ENCODE measurements around the gene CORO6.
"Not testable (repeated sequence)": the region's sequence is repeated elsewhere in the genome, so short reads cannot be mapped to it uniquely, and the experiment has no call there.

Gene CORO6

GRCh38 chr17:29622337-29623282 is at the start of gene CORO6:
TSS of gene CORO6 (minus strand) at chr17:29622912. CDS start at chr17:29621421, 1,491 bp downstream.
- FAIRE-seq, result peak; percentile 76
- peak; percentile 71 for DNase-seq (ENCODE audit: insufficient read length, low spot score)

- FAIRE-seq (no peak), DNase-seq (ENCODE audit: insufficient read length, low spot score) (no peak)
These were observed 48.9 kb upstream of the CORO6 start for GRCh38 chr17:29671661-29672060.

DNA sequence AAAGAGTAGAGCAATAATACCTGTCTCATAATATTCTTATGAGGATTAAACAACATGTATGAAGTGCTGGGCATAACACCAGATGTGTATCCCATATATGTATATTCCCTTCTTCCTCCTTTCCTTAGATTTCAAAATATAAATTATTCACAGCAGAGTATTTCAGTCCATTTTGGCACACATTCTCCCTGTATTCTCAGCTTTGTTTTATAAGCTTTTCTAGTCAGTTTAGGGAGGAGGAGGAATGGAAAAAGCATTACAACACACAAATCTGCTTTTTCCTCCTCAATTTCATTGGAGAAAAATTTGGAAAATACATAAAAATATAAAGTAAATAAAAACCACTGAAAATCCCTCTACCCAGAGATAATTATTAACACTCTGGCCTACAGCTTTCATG is 46.6 kb upstream of the CORO6 start:
- no peak for FAIRE-seq
- DNase-seq (ENCODE audit: insufficient read length, low spot score), result no peak

GRCh38 chr17:29667969-29668368 is 45.3 kb upstream of the CORO6 start:
- DNase-seq (ENCODE audit: insufficient read length, low spot score) (no peak), FAIRE-seq (no peak)

GRCh38 chr17:29665481-29665810 is 42.7 kb upstream of the CORO6 start:
- no peak for FAIRE-seq
- DNase-seq (ENCODE audit: insufficient read length, low spot score), result no peak

DNA sequence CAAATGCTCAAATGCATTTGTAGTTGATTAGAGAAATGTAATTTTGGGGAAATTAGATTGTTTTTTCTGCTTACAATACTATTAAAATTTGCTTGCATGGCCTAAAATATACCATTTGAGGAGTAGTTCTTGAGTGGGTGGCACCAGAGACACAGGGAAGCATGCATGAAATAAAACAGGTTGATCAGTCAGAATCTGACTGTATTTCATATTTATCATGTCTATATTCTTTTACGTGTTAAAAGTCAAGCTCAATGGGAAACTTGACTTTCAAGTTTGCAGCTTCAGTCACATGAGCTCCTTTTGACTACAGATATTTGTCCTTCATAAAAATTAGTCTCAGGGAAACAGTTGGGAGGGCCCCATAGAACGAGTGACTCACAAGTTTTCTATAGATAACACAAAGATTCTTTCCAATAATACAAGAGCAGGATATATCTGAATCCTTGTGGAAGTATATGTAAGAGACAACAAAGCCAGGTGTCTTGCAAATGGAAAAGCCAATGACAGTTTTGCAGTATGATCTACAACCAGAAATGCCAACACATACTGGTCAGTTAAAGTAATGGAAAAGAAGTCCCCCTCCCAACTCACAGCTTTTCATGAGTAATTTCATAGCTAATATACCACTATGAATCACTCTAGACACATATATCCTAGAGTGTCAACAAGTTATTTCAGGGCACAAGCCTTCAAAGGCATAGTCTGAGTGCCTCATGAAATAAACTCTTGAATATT is 42.2 kb upstream of the CORO6 start:
- FAIRE-seq (no peak), DNase-seq (ENCODE audit: insufficient read length, low spot score) (peak; percentile 75)

DNA sequence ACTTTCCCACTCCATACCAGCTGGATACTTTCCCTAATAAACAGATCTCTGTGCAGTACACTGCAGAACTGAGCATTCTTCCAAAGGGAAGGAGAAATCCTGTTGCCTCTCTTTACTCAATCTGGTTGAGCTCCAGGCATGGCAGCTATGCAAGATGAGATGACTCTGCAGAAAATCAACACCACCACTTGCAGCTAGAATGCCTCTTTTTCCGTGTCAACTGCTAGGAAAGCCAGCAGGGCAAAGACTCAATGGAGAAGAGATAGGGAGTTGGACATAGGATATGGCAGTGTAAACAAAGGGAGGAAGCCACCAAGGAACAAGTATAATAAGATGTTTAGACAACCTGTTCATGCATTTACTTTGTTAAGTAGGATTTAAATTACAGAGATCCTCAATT is 40.4 kb upstream of the CORO6 start:
- DNase-seq (ENCODE audit: insufficient read length, low spot score) (no peak), FAIRE-seq (no peak)

DNA sequence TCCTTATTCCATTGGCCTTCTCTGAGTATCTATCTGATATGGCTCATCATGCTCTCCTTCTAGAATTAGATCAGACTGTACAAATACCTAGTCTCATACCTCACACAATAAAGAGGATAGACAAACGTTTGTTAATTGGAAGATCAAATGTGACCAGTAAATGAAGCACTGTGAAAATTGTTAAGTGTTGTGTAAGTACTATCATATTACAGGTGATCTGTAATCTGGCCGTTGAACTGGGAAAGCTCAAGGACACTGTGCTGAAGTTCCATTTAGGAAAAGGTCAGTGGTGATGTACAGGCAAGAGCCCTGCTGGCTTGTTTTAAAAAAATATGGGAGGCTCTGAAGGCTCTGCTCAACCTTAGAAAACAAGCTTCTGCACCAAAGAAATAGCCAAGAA is 38.5 kb upstream of the CORO6 start:
- FAIRE-seq (no peak), DNase-seq (ENCODE audit: insufficient read length, low spot score) (no peak)

GRCh38 chr17:29659155-29659554 is 36.4 kb upstream of the CORO6 start:
- FAIRE-seq (no peak), DNase-seq (ENCODE audit: insufficient read length, low spot score) (no peak)

- no peak for FAIRE-seq
These were observed 32.6 kb upstream of the CORO6 start for GRCh38 chr17:29655323-29655722.

GRCh38 chr17:29653995-29654714 is 31.4 kb upstream of the CORO6 start:
- FAIRE-seq, result no peak
- DNase-seq (ENCODE audit: insufficient read length, low spot score), result no peak

More at GRCh38 chr17:29655323-29655722, 32.6 kb upstream of the CORO6 start:
- DNase-seq (ENCODE audit: insufficient read length, low spot score), result no peak

DNA sequence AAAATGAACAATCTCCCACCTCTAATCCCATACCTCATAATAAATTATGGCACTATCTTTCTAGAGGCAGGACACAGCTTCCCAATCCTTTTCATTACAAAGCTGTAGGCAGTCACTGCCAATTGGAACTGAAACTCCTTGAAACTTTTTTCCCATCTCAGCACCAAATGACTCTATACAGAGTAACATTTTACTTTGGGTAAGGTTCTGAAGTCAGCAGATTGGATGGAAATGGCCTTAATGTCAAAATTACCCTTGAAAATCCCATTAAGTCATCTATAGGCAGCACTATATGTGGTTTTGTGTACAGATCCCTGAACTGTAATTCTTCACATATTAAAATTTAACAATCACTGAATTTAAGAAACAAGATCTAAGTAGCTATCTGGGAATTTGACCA is 30.3 kb upstream of the CORO6 start:
- DNase-seq (ENCODE audit: insufficient read length, low spot score), result no peak
- FAIRE-seq, result no peak

DNA sequence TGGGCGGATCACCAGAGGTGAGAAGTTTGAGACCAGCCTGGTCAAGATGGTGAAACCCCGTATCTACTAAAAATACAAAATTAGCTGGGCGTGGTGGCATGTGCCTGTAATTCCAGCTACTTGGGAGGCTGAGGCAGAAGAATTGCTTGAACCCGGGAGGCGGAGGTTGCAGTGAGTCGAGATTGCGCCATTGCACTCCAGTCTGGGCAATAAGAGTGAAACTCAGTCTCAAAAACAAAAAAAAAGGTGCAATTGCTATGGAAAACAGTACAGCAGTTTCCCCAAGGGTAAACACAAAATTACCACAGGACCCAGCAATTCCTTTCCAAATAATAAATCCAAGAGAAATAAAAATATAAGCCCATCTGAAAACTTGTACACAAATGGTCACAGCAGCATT is 29.2 kb upstream of the CORO6 start:
- FAIRE-seq, result not testable (repeated sequence)

DNA sequence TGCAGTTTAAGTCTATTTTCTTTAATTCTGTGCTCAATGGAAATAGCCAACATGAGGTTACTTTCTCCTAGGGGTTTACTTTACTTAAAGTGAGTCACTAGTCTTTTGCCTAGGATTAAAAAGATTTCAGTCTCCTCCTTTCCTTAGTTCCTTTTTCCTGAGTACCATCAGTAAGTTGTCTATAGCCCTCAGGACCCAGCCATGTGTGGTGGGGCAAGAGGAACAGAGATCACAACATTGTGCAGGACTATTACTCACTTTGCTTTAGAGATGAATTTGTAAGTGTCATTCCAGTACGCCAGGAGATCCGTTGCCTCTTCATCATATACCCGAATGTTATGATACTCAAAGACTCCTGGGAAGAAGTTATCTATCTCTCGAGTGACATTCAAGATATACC is 27.7 kb upstream of the CORO6 start:
- DNase-seq (ENCODE audit: insufficient read length, low spot score) (no peak), FAIRE-seq (no peak)

More for the DNA sequence above, 29.2 kb upstream of the CORO6 start:
- not testable (repeated sequence) for DNase-seq (ENCODE audit: insufficient read length, low spot score)

GRCh38 chr17:29649359-29649758 is 26.6 kb upstream of the CORO6 start:
- DNase-seq (ENCODE audit: insufficient read length, low spot score) (no peak), FAIRE-seq (no peak)

GRCh38 chr17:29648005-29648404 is 25.3 kb upstream of the CORO6 start:
- DNase-seq (ENCODE audit: insufficient read length, low spot score), result no peak
- FAIRE-seq, result no peak

GRCh38 chr17:29645515-29646051 is 22.9 kb upstream of the CORO6 start:
- FAIRE-seq (no peak), DNase-seq (ENCODE audit: insufficient read length, low spot score) (no peak)

GRCh38 chr17:29643817-29644160 is 21.1 kb upstream of the CORO6 start:
- no peak for DNase-seq (ENCODE audit: insufficient read length, low spot score)
- no peak for FAIRE-seq

- no peak for FAIRE-seq
- DNase-seq (ENCODE audit: insufficient read length, low spot score), result no peak
These were observed 19.5 kb upstream of the CORO6 start for GRCh38 chr17:29642171-29642611.

DNA sequence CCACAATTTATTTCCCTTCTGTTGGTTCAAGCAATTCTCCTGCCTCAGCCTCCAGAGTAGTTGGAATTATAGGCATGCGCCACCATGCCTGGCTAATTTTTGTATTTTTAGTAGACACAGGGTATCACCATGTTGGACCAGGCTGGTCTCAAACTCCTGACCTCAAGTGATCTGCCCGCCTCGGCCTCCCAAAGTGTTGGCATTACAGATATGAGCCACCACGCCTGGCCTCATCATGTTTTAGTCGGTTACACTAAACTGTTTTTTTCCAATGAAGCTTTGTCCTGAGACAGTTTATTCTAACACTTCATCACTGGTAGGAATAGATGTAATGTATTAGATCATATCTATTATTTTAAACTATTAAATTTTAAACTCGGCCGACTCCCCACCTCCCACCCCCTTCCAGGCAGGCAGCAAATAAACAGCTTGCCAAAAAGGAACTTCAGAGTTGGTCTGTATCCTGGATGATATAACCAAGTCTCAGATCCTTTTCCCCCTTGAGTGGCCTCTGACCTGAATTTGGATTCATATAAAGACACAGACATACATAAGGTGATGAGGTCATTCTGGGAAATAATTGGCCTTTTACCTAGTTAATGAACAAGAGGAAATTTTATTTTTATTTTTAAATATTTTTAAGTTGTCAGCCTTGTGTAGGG is 18.4 kb upstream of the CORO6 start:
- DNase-seq (ENCODE audit: insufficient read length, low spot score) (no peak), FAIRE-seq (no peak)
